Measurements from ENCODE around the gene SPOCK1. TPM values are rescaled to one million over a fixed set of nuclear protein-coding genes. Genes with fewer than 3 reads are reported as not detected.

Gene SPOCK1
- total and polyA plus RNA-seq, 2 experiments from 2014 or later = 8.2 to 10.5 TPM

GRCh38 chr5:137410234-137411010 is 88.7 kb downstream of the SPOCK1 start (continued):
- TF ChIP-seq ZNF462 (CRISPR knock-in tag; IDR thresholded peaks at IDR 0.05) (no peak), NANOG (IDR thresholded peaks at IDR 0.05; ENCODE audit: borderline replicate concordance) (no peak), ZNF331 (CRISPR knock-in tag; IDR thresholded peaks at IDR 0.05; ENCODE audit: low read depth) (no peak)

GRCh38 chr5:137409736-137410135 is 89.4 kb downstream of the SPOCK1 start:
- no peaks in the 10 kb centered on the region for H3K36me3 Mint-ChIP-seq (ENCODE audit: low read depth)
- TF ChIP-seq JUNB (IDR thresholded peaks at IDR 0.05; ENCODE audit: unreplicated experiment) (no peak), ZNF331 (CRISPR knock-in tag; IDR thresholded peaks at IDR 0.05; ENCODE audit: low read depth) (no peak), ZNF114 (CRISPR knock-in tag; IDR thresholded peaks at IDR 0.05) (no peak), CTCF (conservative IDR thresholded peaks at IDR 0.05; ENCODE audit: low read depth in 2 of 2) (no peak), ETS1 (IDR thresholded peaks at IDR 0.05) (no peak), CREB1 (CRISPR knock-in tag; IDR thresholded peaks at IDR 0.05; ENCODE audit: low read depth) (no peak), EZH2 (IDR thresholded peaks at IDR 0.05; ENCODE audit: low read depth, unreplicated experiment) (no peak), STAT1 (IDR thresholded peaks at IDR 0.05; ENCODE audit: unreplicated experiment) (no peak), EZH2phosphoT487 (IDR thresholded peaks at IDR 0.05; ENCODE audit: unreplicated experiment) (no peak)
- H3K4me1 ChIP-seq (ENCODE audit: insufficient read depth) = no peaks in the 10 kb centered on the region
- ATAC-seq (no peak), DNase-seq (ENCODE audit: low spot score) (no peak)
- no peaks in the 10 kb centered on the region for H4K20me1 ChIP-seq (replicated peaks; ENCODE audit: insufficient read depth)
- H3K4me2 ChIP-seq = no peak overlapping the region
- H3K27ac ChIP-seq (ENCODE audit: low read depth) = no peak overlapping the region
- H2AFZ ChIP-seq = no peak overlapping the region
- no peaks in the 10 kb centered on the region for H3K9me3 Mint-ChIP-seq
- H3K79me2 ChIP-seq (replicated peaks; ENCODE audit: insufficient read depth) = no peaks in the 10 kb centered on the region
- H3K27me3 ChIP-seq (ENCODE audit: insufficient read depth) = no peaks in the 10 kb centered on the region
- no peaks in the 10 kb centered on the region for H3F3A ChIP-seq (replicated peaks; ENCODE audit: low read depth)
- H3K4me3 ChIP-seq = no peak overlapping the region
- no peak overlapping the region for H3K4me3 Mint-ChIP-seq
- H3K27ac Mint-ChIP-seq = no peak overlapping the region
- H3K36me3 ChIP-seq (ENCODE audit: insufficient read depth) = no peaks in the 10 kb centered on the region
- H3K4me1 Mint-ChIP-seq = no peaks in the 10 kb centered on the region
- no peaks in the 10 kb centered on the region for H3K9me2 ChIP-seq (ENCODE audit: insufficient read depth)
- H3K27me3 Mint-ChIP-seq (ENCODE audit: insufficient read depth, low read depth, poor library complexity) = peaks cover 3% of the 10 kb centered on the region

Data from GM23338 (cell line).